Measurements from ENCODE around the gene BMERB1.
"Not testable (repeated sequence)": the region's sequence is repeated elsewhere in the genome, so short reads cannot be mapped to it uniquely, and the experiment has no call there.

Gene BMERB1

DNA sequence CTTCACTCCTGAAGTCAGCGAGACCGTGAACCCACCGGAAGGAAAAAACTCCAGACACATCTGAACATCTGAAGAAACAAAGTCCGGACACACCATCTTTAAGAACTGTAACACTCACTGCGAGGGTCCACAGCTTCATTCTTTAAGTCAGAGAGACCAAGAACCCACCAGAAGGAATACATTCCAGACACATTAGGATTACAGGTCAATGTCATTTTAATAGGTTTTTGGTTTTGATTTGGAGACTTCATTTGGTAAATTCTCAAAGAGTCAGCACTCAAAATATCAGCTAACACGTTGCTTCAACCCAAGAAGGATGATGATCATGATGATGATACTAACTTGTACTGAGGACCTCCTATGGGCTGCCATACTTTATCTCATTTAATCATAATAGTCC is 7.6 kb upstream of the BMERB1 start:
- DNase-seq: no peak

- peak; percentile 75 for DNase-seq
Measured at GRCh38 chr16:15427648-15428239, 6.6 kb upstream of the BMERB1 start.

GRCh38 chr16:15430884-15431283 is 3.5 kb upstream of the BMERB1 start:
- DNase-seq: not testable (repeated sequence)

DNA sequence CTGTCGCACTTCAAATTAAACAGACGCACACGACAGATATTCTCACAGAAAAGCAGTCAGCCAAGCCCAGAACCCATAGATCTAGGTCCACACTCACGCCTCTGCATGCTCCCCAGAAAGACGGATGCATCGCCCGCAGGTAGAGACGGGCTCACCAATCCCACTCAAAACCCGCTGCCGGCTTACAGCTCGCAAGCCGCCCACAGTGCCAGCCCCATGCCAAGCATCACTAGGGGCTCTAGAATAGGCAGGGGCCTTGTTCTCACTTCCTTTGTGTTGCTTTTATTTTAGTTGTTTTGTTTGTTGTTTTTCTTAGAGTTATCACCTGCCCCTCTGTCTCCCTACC is 336 bp upstream of the BMERB1 start:
- no peak for DNase-seq

DNA sequence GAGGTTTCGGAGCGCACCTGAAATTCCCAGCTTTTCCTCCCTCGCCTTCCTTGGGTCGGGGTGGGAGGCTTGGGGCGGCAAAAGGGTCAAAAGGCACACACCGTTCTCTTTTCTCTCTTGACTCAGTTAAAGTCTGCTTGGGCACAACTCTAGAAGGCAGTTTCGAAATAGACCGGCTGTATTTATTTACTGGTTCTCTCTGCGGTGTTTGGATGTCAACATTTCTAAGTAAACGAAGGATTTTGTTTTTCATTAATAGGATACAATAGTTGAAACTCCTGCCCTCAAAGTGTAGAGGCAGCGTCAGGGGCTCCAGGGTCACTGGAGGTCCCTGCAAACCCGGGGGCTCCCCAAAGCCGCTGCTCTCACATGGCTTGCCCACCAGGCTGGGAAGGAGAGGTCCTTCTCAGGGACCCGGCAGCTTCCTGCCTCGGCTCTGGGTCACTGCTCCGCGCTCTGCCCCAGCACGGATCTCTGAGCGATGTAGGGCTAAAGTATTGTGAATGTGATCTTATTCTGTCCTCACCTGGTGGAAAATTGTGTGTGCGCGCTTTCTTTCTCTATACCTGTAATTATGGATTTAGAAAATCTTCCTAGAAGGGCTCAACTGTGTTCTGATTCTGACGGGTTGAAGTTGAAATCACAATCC is 952 bp downstream of the BMERB1 start:
- no peak for DNase-seq

DNA sequence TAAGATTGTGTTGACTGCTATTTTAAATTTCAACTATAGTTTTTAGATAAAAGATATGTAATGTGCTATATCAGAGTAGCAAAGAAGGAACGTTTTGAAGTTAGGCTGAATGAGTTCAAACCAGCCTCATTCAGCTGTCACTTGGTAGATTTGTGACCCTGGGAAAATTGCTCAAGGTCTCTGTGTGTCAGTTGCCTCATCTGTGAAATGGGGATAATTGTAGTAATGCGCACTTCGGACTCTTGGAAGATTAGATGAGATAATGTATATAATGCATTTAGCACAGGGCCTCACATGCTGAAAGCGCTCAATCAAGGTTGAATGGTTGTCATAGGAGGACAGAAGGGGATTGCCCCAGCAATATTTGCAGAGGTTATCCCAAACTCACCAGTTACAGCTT is 4.7 kb downstream of the BMERB1 start:
- no peak for DNase-seq

GRCh38 chr16:15439521-15439920 is 5.1 kb downstream of the BMERB1 start:
- no peak for DNase-seq

DNA sequence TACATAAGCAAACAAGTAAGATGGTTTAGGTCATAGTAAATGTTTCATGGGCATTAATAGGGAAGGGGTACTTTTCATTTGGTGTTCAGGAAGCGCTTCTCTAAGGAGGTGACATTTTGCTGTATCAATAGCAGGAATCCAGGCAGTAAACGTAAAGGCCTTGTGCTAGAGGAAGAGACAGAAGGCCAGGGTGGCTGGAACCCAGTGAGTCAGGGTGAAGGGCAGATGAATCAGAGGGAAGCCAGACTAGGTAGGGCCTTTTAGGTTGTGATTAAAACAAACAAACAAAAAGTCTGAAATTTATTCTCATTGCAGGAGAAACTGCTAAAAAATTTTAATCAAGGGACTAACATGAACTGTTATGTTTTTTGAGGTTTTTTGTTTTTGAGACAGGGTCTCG is 6.5 kb downstream of the BMERB1 start:
- DNase-seq: peak; percentile 81

- peak; percentile 28 for DNase-seq
Measured at GRCh38 chr16:15442140-15442539, 7.8 kb downstream of the BMERB1 start.

- DNase-seq: no peak
Measured at GRCh38 chr16:15443753-15444152, 9.4 kb downstream of the BMERB1 start.

GRCh38 chr16:15444264-15444663 is 9.9 kb downstream of the BMERB1 start:
- no peak for DNase-seq

GRCh38 chr16:15445450-15445849 is 11.1 kb downstream of the BMERB1 start:
- DNase-seq: no peak

GRCh38 chr16:15446901-15447300 is 12.5 kb downstream of the BMERB1 start:
- no peak for DNase-seq

- no peak for DNase-seq
Measured at GRCh38 chr16:15450624-15451023, 16.2 kb downstream of the BMERB1 start.

- DNase-seq: no peak
Measured at GRCh38 chr16:15451098-15451731, 16.8 kb downstream of the BMERB1 start.

- DNase-seq: no peak
Measured at GRCh38 chr16:15452246-15452855, 18.0 kb downstream of the BMERB1 start.

DNA sequence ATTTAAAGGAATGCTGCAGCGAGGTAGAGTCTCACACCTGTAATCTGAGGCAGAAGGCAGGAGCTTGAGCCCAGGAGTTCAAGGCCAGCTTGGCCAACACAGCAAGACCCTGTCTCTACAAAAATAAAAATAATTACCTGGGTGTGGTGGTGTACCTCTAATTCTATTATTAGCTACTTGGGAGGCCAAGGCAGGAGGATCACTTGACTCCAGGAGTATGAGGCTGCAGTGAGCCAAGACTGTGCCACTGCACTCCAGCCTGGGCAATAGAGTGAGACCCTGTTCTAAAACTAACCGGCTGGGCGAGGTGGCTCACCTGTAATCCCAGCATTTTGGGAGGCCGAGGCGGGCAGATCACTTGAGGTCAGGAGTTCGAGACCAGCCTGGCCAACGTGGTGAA is 18.9 kb downstream of the BMERB1 start:
- DNase-seq: not testable (repeated sequence)

- not testable (repeated sequence) for DNase-seq
Measured at GRCh38 chr16:15454933-15455332, 20.5 kb downstream of the BMERB1 start.

- DNase-seq: no peak
Measured at GRCh38 chr16:15457400-15457799, 23.0 kb downstream of the BMERB1 start.

- no peak for DNase-seq
Measured at GRCh38 chr16:15457958-15458357, 23.6 kb downstream of the BMERB1 start.

DNA sequence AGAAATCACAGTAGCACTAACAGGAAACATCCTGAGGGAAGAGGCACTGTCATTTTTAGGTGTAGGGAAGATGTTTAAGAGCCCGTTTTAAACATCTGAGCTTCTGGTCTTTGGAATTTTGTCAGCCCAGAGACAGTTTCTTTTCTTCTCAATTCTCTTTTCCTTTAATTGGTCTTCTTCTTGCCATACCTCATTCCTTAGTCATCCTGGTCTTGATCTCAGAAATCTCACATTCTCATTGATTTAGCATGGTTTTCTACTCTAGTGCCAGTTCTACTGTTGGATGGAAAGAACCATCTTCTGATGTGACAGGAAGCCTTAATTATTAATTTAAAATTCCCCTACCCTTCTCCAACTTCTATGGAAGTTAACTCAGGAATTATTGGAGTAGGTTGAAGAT is 25.4 kb downstream of the BMERB1 start:
- DNase-seq: no peak

DNA sequence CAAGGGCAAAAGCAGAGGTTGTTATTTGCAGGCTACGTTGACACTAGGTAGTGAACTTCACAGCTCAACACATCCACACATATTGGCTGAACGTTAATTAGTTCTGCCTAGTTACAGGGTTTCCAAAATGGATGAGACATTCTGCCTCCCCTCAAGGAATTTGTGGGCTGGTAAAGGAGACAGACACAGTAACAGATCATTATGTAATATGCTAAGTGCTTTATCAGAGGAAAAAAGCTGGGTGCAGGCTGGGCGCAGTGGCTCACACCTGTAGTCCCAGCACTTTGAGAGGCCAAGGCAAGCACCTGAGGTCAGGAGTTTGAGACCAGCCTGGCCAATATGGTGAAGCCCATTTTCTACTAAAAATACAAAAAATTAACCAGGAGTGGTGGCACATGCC is 26.2 kb downstream of the BMERB1 start:
- DNase-seq: no peak

DNA sequence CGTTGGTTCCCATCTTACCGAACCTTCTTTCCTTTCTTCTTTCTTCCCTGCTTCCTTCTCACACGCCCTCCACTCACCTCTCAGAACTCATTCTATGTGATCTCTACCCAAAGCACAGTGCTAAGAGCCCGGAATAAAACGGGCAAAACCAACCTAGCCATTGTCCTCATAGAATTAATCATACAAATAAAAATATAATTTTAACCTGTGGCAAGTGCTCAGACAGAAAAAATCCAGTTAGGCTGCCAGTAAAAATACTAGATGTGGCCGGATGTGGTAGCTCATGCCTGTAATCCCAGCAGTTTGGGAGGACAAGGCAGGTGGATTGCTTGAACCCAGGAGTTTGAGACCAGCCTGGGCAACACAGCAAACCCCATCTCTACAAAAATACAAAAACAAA is 27.0 kb downstream of the BMERB1 start:
- no peak for DNase-seq
